ENCODE measurements around the gene KRTAP9-2.
"Not testable (repeated sequence)": the region's sequence is repeated elsewhere in the genome, so short reads cannot be mapped to it uniquely, and the experiment has no call there.

GRCh38 chr17:41237116-41237515 is 10.7 kb downstream of the KRTAP9-2 start:
- TF ChIP-seq CTCF (IDR thresholded peaks at IDR 0.05; ENCODE audit: insufficient read depth, low read length); REST (IDR thresholded peaks at IDR 0.05; ENCODE audit: insufficient replicate concordance, low read depth); GABPA (IDR thresholded peaks at IDR 0.05; ENCODE audit: low read depth); SPI1 (IDR thresholded peaks at IDR 0.05; ENCODE audit: borderline replicate concordance, low read depth); POLR2AphosphoS5 (IDR thresholded peaks at IDR 0.05; ENCODE audit: low read depth): not testable (repeated sequence)

Data from HL-60 (cell line).